HG03378 (cell line): Measurements from ENCODE around the gene VDR.

Experiments used
- ATAC-seq: cut with Tn5 transposase; IDR thresholded peaks from one replicate; pipeline ENCODE4 v1.9.1; 2021; ENCODE audit warnings: mild to moderate bottlenecking, moderate library complexity; ENCODE audit not compliant: unreplicated experiment

Gene VDR

DNA sequence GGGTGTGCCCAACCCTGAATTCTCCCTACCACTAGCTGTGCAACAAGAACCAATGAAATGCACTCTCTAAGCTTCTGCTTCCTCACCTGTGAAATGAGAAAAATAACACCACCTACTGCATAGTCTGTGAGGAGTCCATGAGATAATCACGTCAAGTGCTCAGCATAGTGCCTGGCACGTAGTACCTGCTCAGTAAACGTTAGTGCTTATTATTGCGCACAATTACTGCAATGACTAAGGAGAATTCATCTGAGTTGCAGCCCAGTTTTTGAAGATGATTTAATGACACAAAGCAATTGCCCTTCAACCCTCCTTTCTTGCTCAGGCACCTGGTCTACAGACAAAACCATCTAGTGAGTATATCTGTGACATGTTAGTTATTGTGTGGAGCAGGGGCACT is 8.8 kb downstream of the VDR start:
- ATAC-seq, result no peak

DNA sequence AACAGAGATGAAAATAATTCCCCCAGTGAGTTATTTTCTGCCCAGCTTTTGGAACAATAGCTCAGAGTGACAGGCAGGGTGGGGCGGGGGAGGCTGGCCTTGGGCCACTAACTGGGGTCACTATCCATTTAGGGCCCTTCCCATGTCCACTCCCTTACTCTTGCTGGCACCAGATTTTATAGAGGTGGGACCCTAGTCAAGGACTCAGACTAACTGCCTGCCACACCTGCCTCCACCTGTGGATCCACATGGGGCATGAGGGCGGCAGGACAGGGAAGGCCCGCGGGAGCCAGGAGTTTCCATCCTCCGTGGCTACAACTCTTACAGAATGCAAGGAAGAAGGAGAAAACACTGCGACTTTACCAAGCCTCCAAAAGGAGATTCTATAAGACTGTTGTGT is 10.1 kb downstream of the VDR start:
- no peak for ATAC-seq

- no peak for ATAC-seq
Measured at GRCh38 chr12:47894068-47894467, 10.7 kb downstream of the VDR start.

DNA sequence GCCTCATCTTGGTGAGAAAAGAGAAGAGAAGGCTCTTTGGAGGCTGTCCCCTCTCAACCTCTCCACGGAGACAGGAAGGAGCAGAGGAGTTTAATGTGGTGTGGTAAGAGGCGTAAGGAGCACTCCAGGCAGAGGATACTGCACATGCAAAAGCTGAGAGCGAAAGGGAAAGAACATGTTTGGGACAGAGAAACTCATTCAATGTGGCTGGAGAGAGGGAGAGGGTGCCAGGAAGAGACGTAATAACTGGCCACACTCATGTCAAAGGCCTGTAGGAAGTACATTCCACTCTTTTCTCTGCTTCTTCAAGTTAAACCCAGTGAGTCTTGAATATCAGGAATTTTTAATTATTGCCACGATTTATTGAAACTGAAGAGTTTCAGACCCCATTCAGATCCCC is 12.0 kb downstream of the VDR start:
- ATAC-seq, result no peak

- ATAC-seq, result no peak
Measured at GRCh38 chr12:47891356-47891755, 13.4 kb downstream of the VDR start.

DNA sequence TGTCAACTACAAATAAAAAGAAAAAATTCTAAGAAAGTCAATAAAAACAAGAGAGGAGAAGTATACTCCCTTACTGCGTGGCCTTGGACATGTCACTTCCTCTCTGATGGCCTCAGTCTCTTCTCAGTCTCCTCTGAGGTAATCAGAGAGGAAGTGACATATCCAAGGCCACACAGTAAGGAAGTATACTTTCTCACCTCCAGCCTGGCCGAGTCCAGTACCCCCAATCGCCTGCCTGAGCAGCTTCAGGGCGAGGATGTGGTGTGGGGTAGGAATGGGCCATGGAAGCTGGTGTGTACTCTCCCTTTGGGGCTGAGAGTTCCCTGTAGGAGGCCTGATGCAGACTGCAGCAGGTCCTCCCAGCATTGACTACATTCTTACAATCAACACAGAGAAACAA is 15.8 kb downstream of the VDR start:
- ATAC-seq, result peak; percentile 47

DNA sequence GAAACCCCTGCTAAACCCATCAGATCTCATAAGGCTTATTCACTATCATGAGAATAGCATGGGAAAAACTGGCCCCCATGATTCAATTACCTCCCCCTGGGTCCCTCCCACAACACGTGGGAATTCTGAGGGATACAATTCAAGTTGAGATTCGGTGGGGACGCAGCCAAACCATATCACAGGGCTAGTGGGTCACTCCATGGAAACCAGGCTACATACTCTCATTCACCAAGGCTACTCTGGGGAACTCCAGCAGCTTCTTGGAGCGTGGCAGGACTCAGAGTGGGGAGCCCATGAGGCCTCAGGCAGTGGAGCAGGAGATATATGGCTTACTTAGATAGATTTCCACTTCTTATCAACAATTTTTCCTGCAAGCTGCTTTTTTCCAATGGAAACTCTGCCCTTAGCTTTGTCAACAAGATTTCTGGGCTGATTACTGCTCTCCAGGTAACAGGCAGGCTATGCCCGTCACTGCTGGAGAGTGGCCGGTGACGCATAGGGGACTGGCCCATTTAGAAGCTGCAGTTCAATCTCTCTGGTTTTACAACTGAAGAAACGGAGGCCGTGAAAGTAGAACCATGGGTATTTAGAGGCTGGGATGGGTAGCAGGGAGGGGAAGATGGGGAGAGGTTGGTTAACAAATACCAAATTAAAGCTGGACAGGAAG is 16.5 kb downstream of the VDR start:
- no peak for ATAC-seq

DNA sequence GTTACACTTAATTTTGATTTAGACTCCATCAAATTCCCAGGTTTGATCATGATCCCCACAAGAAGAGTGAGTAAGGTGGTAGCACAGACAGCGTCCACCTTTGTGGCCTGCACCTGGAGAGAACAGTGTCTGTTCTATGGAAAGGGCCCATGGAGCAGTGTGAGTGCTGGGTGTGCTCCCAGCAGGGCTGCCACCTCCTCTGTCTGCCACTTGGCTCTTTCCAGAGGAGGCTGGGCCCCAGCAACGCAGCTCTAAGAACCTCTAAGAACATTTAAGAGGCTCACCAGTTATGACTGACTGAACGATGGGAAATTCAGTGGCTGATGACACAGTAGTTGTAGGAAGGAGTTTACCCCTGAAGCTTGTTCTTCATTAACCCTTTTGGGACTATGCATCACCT is 17.3 kb downstream of the VDR start:
- no peak for ATAC-seq

DNA sequence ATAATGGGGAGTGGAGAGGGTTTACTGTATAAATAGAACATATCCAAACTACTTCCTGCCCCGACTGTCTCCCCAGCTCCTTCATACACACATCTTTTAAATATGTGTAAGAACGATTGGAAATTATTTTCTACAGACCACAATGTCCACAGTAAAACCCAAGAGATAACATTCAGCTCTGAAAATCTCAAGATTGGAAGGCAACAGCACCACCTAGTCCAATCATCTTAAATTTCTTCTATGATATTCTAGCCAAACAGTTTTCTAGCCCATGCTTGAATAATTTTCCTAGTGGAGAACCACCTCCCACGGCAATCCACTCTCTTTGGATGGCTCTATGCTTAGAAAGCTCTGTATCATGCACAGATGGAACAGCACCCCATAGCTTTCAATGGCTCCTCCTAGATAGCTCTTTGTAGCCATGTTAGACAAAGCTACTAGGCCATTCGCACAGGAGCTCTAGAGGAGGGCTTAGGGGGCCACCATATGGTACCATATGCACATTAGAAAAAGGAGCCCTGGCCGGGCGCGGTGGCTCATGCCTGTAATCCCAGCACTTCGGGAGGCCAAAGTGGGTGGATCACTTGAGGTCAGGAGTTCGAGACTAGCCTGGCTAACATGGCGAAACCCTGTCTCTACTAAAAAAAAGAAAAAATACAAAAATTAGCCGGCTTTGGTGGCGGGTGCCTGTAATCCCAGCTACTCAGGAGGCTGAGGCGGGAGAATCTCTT is 18.1 kb downstream of the VDR start:
- ATAC-seq, result no peak

DNA sequence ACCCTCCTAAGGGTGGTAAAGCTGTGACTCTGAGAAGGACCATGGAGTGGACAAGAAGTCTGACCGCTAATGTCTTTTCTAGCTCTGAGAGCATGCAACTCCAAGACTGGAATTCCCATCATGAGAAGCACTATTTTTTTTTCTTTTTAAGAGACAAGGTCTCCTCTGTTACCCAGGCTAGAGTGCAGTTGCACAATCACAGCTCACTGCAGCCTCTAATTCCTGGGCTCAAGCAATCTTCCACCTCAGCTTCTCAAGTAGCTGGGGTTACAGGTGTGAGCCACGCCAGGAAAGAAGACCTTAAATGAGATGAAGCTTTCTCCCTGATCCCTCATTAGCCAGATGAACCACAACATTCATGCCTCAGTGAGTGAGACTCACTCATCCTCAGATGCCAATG is 19.2 kb downstream of the VDR start:
- no peak for ATAC-seq

DNA sequence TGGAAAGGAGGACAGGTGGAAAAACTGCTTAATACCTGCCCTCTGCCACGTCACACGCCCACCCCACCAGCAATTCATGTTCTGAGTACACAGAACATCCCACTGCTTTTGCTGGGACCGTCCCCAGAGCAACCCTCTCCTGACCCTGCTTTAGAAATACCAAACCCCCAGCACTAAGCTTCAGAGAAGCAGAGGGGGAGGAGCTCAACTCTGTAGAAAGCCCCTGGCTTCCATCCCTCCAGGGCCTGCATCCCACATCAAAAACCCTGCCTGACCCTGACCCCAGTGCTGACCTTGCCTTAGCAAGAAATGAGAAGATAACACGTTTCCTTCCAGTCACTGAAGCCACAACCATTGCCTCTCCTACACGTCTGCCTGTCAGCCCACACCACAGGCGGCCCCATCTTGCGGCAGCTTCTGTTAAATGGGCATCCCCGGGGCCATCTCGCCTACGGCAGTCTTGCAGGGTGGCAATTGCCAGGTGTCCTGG is 19.7 kb downstream of the VDR start:
- ATAC-seq, result peak; percentile 58

DNA sequence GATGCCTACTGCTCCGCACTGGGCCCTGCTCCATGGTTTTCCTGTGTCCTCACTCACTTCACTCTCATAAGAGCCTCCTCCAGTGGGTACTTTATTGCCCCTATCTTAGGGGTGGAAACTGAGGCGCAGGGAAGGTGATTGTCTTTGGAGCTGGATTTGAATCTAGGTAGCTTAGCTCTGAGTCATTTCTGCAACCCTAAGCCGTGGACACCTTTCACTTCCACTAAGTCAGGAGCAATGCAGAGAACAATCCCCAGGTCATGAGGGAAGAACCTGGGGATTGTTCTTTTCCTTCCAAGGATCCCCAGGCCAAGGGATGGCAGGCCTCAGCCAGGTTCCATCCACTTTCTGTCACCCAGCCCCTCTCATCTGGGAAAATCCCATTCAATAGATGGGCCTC is 20.3 kb downstream of the VDR start:
- no peak for ATAC-seq

DNA sequence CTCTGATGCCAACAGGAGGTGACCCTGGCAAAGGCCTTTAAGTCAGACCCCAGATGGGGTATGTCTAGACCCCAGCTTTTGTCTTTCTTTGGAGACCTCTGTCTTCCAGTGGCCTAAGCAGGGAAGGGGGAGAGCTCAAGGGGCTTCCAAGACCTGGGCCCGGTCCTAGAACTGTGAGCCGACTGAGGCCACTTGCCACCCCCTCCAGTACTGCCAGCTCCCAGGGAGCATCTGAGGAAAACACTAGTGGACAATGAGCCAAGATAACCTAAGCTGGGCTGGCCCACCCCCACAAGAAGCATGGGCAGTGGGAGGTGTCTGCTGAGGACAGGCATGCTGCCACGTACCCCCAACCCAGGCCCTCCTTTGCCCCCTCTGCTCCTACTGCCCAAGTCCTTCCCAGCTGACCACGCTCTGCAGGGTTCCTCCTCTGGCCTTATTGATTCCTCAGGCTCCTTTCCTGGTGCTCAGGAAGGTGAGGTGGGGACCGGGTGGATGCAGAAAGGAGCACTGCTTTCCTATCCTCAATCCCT is 21.1 kb downstream of the VDR start:
- no peak for ATAC-seq

DNA sequence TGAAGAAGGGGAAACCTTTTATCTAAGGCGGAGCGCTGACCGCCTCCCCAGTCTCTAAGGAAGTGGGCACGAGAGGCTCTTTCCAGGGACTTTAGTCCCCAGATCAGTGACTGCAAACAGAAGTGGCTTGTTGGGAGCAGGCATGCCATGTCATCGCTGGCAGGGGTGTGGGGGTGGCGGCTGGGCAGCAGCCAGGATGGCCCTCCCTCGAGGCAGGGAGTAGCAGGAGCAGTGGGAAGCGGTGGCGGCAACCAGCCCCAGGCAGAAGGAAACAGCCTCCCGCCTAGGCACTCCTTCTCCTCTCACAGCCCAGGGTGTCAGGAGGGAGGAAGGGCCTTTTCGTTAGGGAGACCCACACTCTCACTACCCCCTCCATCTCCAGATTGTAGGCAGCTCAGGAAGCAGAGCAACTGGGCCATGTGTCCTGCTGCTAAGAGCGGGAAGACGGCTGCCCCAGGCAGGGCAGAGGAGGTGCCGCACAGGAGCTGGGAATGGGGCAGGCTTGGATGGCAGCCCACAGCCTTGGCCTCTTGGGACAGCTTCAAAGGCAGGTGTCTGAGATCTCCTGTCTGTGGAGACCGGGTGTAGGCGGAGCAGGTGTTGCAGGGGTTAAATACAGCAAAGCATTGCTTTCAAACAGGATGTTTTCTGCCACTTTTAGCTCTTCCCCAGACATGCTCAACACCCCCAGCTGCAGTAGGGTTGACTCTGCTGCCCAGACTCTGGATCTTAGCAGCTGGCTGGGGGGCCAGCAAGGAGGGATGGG is 21.8 kb downstream of the VDR start:
- peak; percentile 74 for ATAC-seq

DNA sequence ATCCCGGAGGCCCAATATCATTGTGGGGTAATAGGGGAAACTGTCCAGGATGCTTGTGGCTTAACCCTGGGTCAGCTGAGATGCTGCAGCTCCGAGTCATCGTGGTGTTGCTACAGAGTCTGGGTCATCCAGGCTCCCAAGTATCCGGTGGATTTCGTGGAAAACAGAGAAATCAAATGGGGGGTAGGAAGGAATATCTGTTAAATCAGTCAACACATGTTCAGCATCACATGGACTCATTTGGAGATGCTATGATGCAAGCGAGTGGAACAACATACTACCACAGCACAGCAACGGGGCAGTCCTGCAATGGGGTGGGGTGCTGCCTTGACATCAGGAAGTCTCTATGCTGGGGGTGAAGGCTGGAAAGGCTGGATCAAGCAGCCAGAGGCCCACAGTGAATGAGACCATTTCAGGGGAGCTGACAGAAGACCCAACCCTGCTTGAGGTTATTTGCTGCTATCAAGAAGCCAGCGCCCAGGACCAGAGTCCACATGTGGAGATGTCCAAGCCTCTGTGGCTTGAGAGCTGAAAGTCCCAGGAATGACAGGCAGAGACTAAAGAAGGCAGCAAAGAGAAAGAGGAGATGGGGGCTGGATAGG is 22.9 kb downstream of the VDR start:
- no peak for ATAC-seq

GRCh38 chr12:47881051-47881450 is 23.7 kb downstream of the VDR start:
- ATAC-seq, result no peak

- ATAC-seq, result no peak
Measured at GRCh38 chr12:47878918-47879481, 25.8 kb downstream of the VDR start.

DNA sequence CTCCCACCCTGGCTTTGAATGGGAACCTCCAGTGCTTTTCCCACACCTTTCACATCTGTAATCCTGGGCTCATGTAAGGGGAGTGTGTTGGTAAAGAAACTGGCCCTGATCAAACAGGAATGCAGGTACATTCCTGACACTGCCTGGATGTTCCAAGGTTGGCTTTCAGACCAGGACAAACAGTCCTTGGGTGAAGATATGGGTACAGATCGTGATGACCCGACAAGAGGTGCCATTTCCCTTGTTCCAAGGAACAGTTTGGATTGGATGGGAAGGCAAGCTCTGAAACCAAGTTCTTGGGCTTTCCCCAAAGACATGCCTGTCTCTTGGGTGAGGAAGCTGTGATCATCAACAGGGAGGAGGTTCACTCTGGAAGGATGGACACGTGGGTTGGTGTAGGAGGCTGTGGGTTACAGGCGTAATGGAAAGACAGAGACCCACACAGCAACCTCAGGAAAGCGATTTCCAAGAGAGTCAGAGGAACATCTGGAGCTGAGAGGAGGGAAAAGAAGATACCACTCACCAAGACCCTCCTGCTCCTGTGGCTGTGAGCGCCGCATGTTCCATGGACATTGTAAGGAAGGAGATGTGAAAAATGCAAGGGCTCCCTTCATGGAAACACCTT is 26.4 kb downstream of the VDR start:
- no peak for ATAC-seq

DNA sequence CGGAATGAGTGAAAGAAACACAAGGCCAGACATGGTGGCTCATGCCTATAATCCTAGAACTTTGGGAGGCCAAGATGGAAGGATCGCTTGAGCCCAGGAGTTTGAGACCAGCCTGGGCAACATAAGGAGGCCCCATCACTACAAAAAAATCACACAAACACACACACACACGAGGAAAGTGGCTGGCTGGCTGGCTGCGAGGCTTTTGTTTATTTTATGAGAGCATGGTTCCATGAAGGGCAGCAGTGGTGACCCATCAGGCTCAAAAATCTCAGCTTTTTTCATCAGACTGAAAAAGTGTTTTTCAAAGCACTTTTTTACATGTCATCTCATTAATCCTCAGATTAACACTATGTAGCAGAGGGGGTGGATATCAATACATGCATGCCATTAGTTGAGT is 27.7 kb downstream of the VDR start:
- ATAC-seq, result no peak

- no peak for ATAC-seq
Measured at GRCh38 chr12:47876440-47876960, 28.3 kb downstream of the VDR start.
